SK-N-MC (cell line): Measurements from ENCODE around the gene ART5.

ENCODE experiments used
- EZH2 ChIP-seq: fragments of 200-600 bp; sonication (generic); IDR thresholded peaks from one replicate; pipeline ENCODE4 v1.6.1; 2017; ENCODE audit warnings: antibody characterized with exemption
- POLR2AphosphoS5 ChIP-seq: IDR thresholded peaks from 2 replicates; pipeline ENCODE4 v1.6.1; 2012; ENCODE audit warnings: mild to moderate bottlenecking, low read depth, low read length, borderline replicate concordance

DNA sequence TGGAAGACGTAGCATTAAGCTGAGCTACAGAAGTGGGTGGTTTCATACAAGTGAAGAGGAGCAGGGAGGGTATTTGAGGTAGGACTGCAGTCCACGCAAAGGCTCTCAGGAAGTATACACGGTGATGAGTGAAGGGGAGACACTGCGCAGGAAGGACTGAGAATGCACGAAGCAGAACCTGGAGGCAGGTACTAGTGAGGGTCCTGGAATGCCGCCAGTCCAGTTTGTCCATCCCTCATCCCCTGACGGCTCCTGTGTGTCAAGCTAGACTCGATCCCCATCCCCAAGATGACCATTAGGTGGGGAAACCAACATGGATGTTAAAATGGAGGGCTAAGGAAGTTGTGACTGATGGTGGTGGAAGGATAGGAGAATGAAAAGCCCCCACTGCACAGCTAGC is 23.8 kb downstream of the ART5 start:
- TF ChIP-seq POLR2AphosphoS5 (no peak), EZH2 (no peak)
